Inferior parietal cortex (tissue), 1 donor: ENCODE measurements around the gene GPR84.
"Not testable (repeated sequence)": the region's sequence is repeated elsewhere in the genome, so short reads cannot be mapped to it uniquely, and the experiment has no call there.

Experiments used
- DNase-seq: peaks from one replicate; pipeline ENCODE4 v3.0.0-alpha.2; 2016; ENCODE audit errors: extremely low spot score

The GPR84 gene

GRCh38 chr12:54325442-54326109 is 38.7 kb downstream of the GPR84 start:
- not testable (repeated sequence) for DNase-seq

- peak; percentile 100 for DNase-seq
Measured at GRCh38 chr12:54324617-54325441, 39.5 kb downstream of the GPR84 start, which contains the start of gene COPZ1. COPZ1 (plus strand) TSS chr12:54325131; CDS start chr12:54325164, 33 bp downstream.

DNA sequence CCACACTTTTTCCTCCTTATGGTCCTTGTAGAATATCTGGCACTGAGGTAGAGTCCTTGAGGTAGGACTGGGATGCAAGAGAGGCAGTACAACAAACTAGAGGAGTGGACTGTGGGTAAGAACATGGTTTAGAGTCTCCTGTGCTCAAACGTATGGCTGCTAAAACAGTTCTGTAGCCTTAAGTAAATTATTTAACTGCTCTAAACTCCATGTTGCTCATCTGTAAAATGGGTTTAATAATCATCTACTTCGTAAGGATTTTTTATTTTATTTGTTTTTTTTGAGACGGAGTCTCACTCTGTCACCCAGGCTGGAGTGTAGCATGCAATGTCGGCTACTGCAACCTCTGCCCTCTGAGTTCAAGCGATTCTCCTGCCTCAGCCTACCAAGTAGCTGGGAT is 42.9 kb downstream of the GPR84 start:
- DNase-seq: no peak
